ENCODE data around the gene SP140L.

GRCh38 chr2:230410861-230411569, 84.0 kb downstream of the SP140L start:
- TF ChIP-seq CTCF (IDR thresholded peaks at IDR 0.05) (no peak), POLR2A (IDR thresholded peaks at IDR 0.05) (no peak)

All from lower leg skin (tissue), 3 donors.